ENCODE results near the gene CPAMD8. TPM values are rescaled to one million over a fixed set of nuclear protein-coding genes. Genes with fewer than 3 reads are reported as not detected.

The CPAMD8 gene
- total RNA-seq, 4 donors from 2014 or later: 0.72 to 8.2 (median 4.0) TPM

- WGBS, 2 donors: 45 to 80% methylated on average over 1 to 3 of the region's 3 CpGs
- Histone ChIP-seq H3K27me3 (peaks cover 0 to 14% (median 0%) of the 10 kb centered on the region in 4 donors), H3K27ac (no peak overlapping the region), H3K4me3 (no peak overlapping the region), H3K4me1 (peaks cover 0 to under 1% (median 0%) of the 10 kb centered on the region in 3 donors), H3K9me3 (peaks cover 0 to 51% (median 39%) of the 10 kb centered on the region in 3 donors), H3K36me3 (no peaks in the 10 kb centered on the region)
- no peak for DNase-seq
- TF ChIP-seq POLR2A (IDR thresholded peaks at IDR 0.05) (no peak), CTCF (IDR thresholded peaks at IDR 0.05) (no peak)
- intact Hi-C loops (cut with DNase I): no loop called here
These were observed 111.5 kb downstream of the CPAMD8 start for GRCh38 chr19:16915135-16915534.

- WGBS, 2 donors: 90% methylated on average over 4 of the region's 11 CpGs; no CpG with 5 or more reads in 1 of the 2 donors
- H3K27me3 ChIP-seq: peaks cover 0 to 14% (median 0%) of the 10 kb centered on the region in 4 donors
- H3K27ac ChIP-seq: no peak overlapping the region
- no peaks in the 10 kb centered on the region for H3K36me3 ChIP-seq
- TF ChIP-seq POLR2A (IDR thresholded peaks at IDR 0.05): no peak
- no peak for TF ChIP-seq CTCF (IDR thresholded peaks at IDR 0.05)
- intact Hi-C loops (cut with DNase I): no loop called here
- no peak overlapping the region for H3K4me3 ChIP-seq
- no peaks in the 10 kb centered on the region for H3K4me1 ChIP-seq
- H3K9me3 ChIP-seq: peaks cover 0 to 46% (median 36%) of the 10 kb centered on the region in 3 donors
- no peak for DNase-seq
These were observed 112.2 kb downstream of the CPAMD8 start for GRCh38 chr19:16914421-16914820.

GRCh38 chr19:16912780-16913179 is 113.8 kb downstream of the CPAMD8 start:
- TF ChIP-seq POLR2A (IDR thresholded peaks at IDR 0.05) (no peak), CTCF (IDR thresholded peaks at IDR 0.05) (no peak)
- 58 to 59% methylated on average over 4 of the region's 4 CpGs for WGBS, 2 donors
- H3K4me3 ChIP-seq: no peak overlapping the region
- intact Hi-C loops (cut with DNase I): no loop called here
- no peaks in the 10 kb centered on the region for H3K4me1 ChIP-seq
- no peak overlapping the region for H3K27ac ChIP-seq
- H3K27me3 ChIP-seq: peaks cover 0 to 7% (median 0%) of the 10 kb centered on the region in 4 donors
- H3K9me3 ChIP-seq: peaks cover 0 to 39% (median 30%) of the 10 kb centered on the region in 3 donors
- no peaks in the 10 kb centered on the region for H3K36me3 ChIP-seq
- no peak for DNase-seq

- intact Hi-C loops (cut with DNase I): no loop called here
- H3K4me1 ChIP-seq: no peaks in the 10 kb centered on the region
- peaks cover 0 to 10% (median 0%) of the 10 kb centered on the region in 4 donors for H3K27me3 ChIP-seq
- H3K9me3 ChIP-seq: peaks cover 0 to 39% (median 30%) of the 10 kb centered on the region in 3 donors
- TF ChIP-seq POLR2A (IDR thresholded peaks at IDR 0.05): no peak
- TF ChIP-seq CTCF (IDR thresholded peaks at IDR 0.05): no peak
- 80 to 86% methylated on average over 7 of the region's 7 CpGs for WGBS, 2 donors
- no peak overlapping the region for H3K27ac ChIP-seq
- H3K4me3 ChIP-seq: no peak overlapping the region
- H3K36me3 ChIP-seq: no peaks in the 10 kb centered on the region
- no peak for DNase-seq
These were observed 115.6 kb downstream of the CPAMD8 start for GRCh38 chr19:16911046-16911445.

GRCh38 chr19:16908759-16909158 is 117.9 kb downstream of the CPAMD8 start:
- TF ChIP-seq POLR2A (IDR thresholded peaks at IDR 0.05) (no peak), CTCF (IDR thresholded peaks at IDR 0.05) (no peak)
- no peaks in the 10 kb centered on the region for H3K36me3 ChIP-seq
- H3K9me3 ChIP-seq: peaks cover 0 to 23% (median 17%) of the 10 kb centered on the region in 3 donors
- intact Hi-C loops (cut with DNase I): loop anchor here (10.0 kb wide), 1 partner anchor 134 kb away; no protein-coding TSS in a partner anchor
- 61 to 78% methylated on average over 5 to 9 of the region's 12 CpGs for WGBS, 2 donors
- H3K27ac ChIP-seq: no peak overlapping the region
- no peak overlapping the region for H3K4me3 ChIP-seq
- no peaks in the 10 kb centered on the region for H3K4me1 ChIP-seq
- DNase-seq: no peak
- peaks cover 0 to 5% (median 0%) of the 10 kb centered on the region in 4 donors for H3K27me3 ChIP-seq
